Left lung (tissue), 10 donors: ENCODE data around the gene ACACA. TPM values are rescaled to one million over a fixed set of nuclear protein-coding genes. Genes with fewer than 3 reads are reported as not detected.

Experiments used
- ATAC-seq: fragments of 200-7000 bp; cut with Tn5 transposase; one replicate; pipeline ENCODE4 v1.9.1; 2020; ENCODE audit warnings: moderate library complexity
- DNase-seq, 4 donors: peaks; one replicate each; pipeline ENCODE4 v3.0.0-alpha.2; 2013 to 2020
- H3K27ac ChIP-seq, 2 donors: fragments of 200-600 bp; sonication (generic) in 1 of 2; one replicate each; pipeline versions ENCODE4 v1.5.0 to v1.8.0; 2020 to 2021
- H3K27me3 ChIP-seq, 2 donors: fragments of 200-600 bp; sonication (generic) in 1 of 2; one replicate each; pipeline versions ENCODE4 v1.5.0 to v1.8.0; 2020 to 2021
- H3K36me3 ChIP-seq, 2 donors: fragments of 200-600 bp; sonication (generic) in 1 of 2; one replicate each; pipeline versions ENCODE4 v1.5.0 to v1.8.0; 2020 to 2021
- H3K4me1 ChIP-seq, 2 donors: fragments of 200-600 bp; one replicate each; pipeline ENCODE4 v1.8.0; 2021
- H3K4me3 ChIP-seq, 2 donors: fragments of 200-600 bp; sonication (generic) in 1 of 2; one replicate each; pipeline versions ENCODE4 v1.5.0 to v1.8.0; 2020 to 2021; ENCODE audit warnings: mild to moderate bottlenecking in 1 of 2
- H3K9me3 ChIP-seq, 2 donors: fragments of 200-600 bp; sonication (generic) in 1 of 2; one replicate each; pipeline versions ENCODE4 v1.5.0 to v1.8.0; 2020 to 2021
- CTCF ChIP-seq, 2 donors: fragments of 200-600 bp; sonication (generic) in 1 of 2; IDR thresholded peaks; one replicate each; pipeline versions ENCODE4 v1.5.0 to v1.8.0; 2021; ENCODE audit warnings: antibody characterized with exemption in 2 of 2
- intact Hi-C, 2 donors: fragments of 100-400 bp; cut with DNase I; formaldehyde crosslinking; loops; one replicate each; pipeline versions ENCODE4 v1.11.2 to v1.14.2; 2022
- polyA plus RNA-seq, 6 donors: library from polyadenylated mRNA; unstranded; fragments of 120-200 nt; gene quantifications; one replicate each; pipeline ENCODE4 v1.2.1, GENCODE V29; 2013; ENCODE audit not compliant: insufficient read length in 6 of 6
- total RNA-seq, 2 donors: library from RNA; stranded (reverse); fragmentation: NEBNext Ultra II Directional; extraction: Animal tissue kit (Norgen Biotek cat#: 25700); gene quantifications; one replicate each; pipeline ENCODE4 v1.2.1, GENCODE V29; 2021
- donor health status: DM: no; HTN: yes; CAD: no.
- donor health status: DM: no; HTN: no; CAD: no.

The ACACA gene
- total and polyA plus RNA-seq, 8 donors: 43.6 to 128 (median 53.3) TPM

- intact Hi-C loops: no loop called here
- no peak for DNase-seq
- H3K36me3 ChIP-seq: peaks cover 0 to 29% of the 10 kb centered on the region in 2 donors
- H3K4me3 ChIP-seq: no peak overlapping the region
- ATAC-seq: no peak
- no peaks in the 10 kb centered on the region for H3K27me3 ChIP-seq
- H3K4me1 ChIP-seq: no peaks in the 10 kb centered on the region
- no peak for TF ChIP-seq CTCF (IDR thresholded peaks at IDR 0.05)
- H3K27ac ChIP-seq: no peak overlapping the region
- no peaks in the 10 kb centered on the region for H3K9me3 ChIP-seq
Observed at GRCh38 chr17:37134050-37134449, 272.6 kb downstream of the ACACA start.

GRCh38 chr17:37133136-37133535 lies 273.5 kb downstream of the ACACA start:
- no peaks in the 10 kb centered on the region for H3K9me3 ChIP-seq
- H3K4me1 ChIP-seq: no peaks in the 10 kb centered on the region
- intact Hi-C loops: no loop called here
- ATAC-seq (no peak), DNase-seq (no peak)
- TF ChIP-seq CTCF (IDR thresholded peaks at IDR 0.05): no peak
- H3K4me3 ChIP-seq: no peak overlapping the region
- H3K27me3 ChIP-seq: no peaks in the 10 kb centered on the region
- H3K27ac ChIP-seq: no peak overlapping the region
- H3K36me3 ChIP-seq: peaks cover 0 to 29% of the 10 kb centered on the region in 2 donors

- Histone ChIP-seq H3K4me1 (no peaks in the 10 kb centered on the region), H3K36me3 (peaks cover 0 to 30% of the 10 kb centered on the region in 2 donors), H3K27ac (no peak overlapping the region), H3K9me3 (no peaks in the 10 kb centered on the region), H3K4me3 (no peak overlapping the region), H3K27me3 (no peaks in the 10 kb centered on the region)
- intact Hi-C loops: no loop called here
- no peak for ATAC-seq
- DNase-seq: no peak
- TF ChIP-seq CTCF (IDR thresholded peaks at IDR 0.05): no peak
Observed at GRCh38 chr17:37131669-37132611, 274.7 kb downstream of the ACACA start.

GRCh38 chr17:37130984-37131446 lies 275.6 kb downstream of the ACACA start:
- H3K36me3 ChIP-seq: peaks cover 0 to 30% of the 10 kb centered on the region in 2 donors
- no peak for TF ChIP-seq CTCF (IDR thresholded peaks at IDR 0.05)
- no peaks in the 10 kb centered on the region for H3K9me3 ChIP-seq
- no peak overlapping the region for H3K27ac ChIP-seq
- intact Hi-C loops: no loop called here
- ATAC-seq (no peak), DNase-seq (no peak)
- H3K4me3 ChIP-seq: no peak overlapping the region
- H3K27me3 ChIP-seq: no peaks in the 10 kb centered on the region
- H3K4me1 ChIP-seq: no peaks in the 10 kb centered on the region

GRCh38 chr17:37124821-37125173 lies 281.8 kb downstream of the ACACA start:
- DNase-seq: no peak
- Histone ChIP-seq H3K4me3 (no peak overlapping the region), H3K27me3 (no peaks in the 10 kb centered on the region), H3K27ac (no peak overlapping the region), H3K4me1 (no peaks in the 10 kb centered on the region), H3K36me3 (peaks cover 0 to 58% of the 10 kb centered on the region in 2 donors), H3K9me3 (no peaks in the 10 kb centered on the region)
- no peak for ATAC-seq
- no peak for TF ChIP-seq CTCF (IDR thresholded peaks at IDR 0.05)
- intact Hi-C loops: no loop called here
